H9 (cell line): ENCODE data around the gene ABCB1. TPM values are rescaled to one million over a fixed set of nuclear protein-coding genes. Genes with fewer than 3 reads are reported as not detected.

Experiments used
- DNase-seq: peaks from one replicate; pipeline ENCODE4 v3.0.0-alpha.2; 2017
- H2AFZ ChIP-seq: one replicate; pipeline ENCODE4 v1.6.1; 2013; ENCODE audit warnings: mild to moderate bottlenecking, low read length, control low read depth, moderate library complexity
- H2AK5ac ChIP-seq: 2 replicates; pipeline ENCODE4 v1.6.1; 2013; ENCODE audit warnings: low read length, control low read depth, mixed read lengths; ENCODE audit not compliant: insufficient read length
- H2BK120ac ChIP-seq: one replicate; pipeline ENCODE4 v1.6.1; 2013; ENCODE audit warnings: low read depth, mild to moderate bottlenecking, low read length, control low read depth, inconsistent platforms; ENCODE audit not compliant: poor library complexity, severe bottlenecking
- H2BK12ac ChIP-seq: 2 replicates; pipeline ENCODE4 v1.6.1; 2013; ENCODE audit warnings: low read length, control low read depth, mixed read lengths, low read depth; ENCODE audit not compliant: insufficient read length
- H2BK15ac ChIP-seq: 2 replicates; pipeline ENCODE4 v1.6.1; 2013; ENCODE audit warnings: low read depth, low read length, control low read depth
- H2BK20ac ChIP-seq: one replicate; pipeline ENCODE4 v1.6.1; 2013; ENCODE audit warnings: low read depth, mild to moderate bottlenecking, low read length, control low read depth, inconsistent platforms; ENCODE audit not compliant: poor library complexity, severe bottlenecking
- H2BK5ac ChIP-seq: 2 replicates; pipeline ENCODE4 v1.6.1; 2013; ENCODE audit warnings: low read length, control low read depth, mixed read lengths; ENCODE audit not compliant: insufficient read length
- H3K14ac ChIP-seq: 2 replicates; pipeline ENCODE4 v1.6.1; 2013; ENCODE audit warnings: low read length, control low read depth; ENCODE audit not compliant: insufficient read depth
- H3K18ac ChIP-seq: 2 replicates; pipeline ENCODE4 v1.6.1; 2013; ENCODE audit warnings: low read depth, mild to moderate bottlenecking, mixed read lengths, low read length, control low read depth; ENCODE audit not compliant: insufficient read length
- H3K23ac ChIP-seq: 2 replicates; pipeline ENCODE4 v1.6.1; 2013; ENCODE audit warnings: low read length, control low read depth, mixed read lengths, low read depth; ENCODE audit not compliant: insufficient read length
- H3K23me2 ChIP-seq: 2 replicates; pipeline ENCODE4 v1.6.1; 2013; ENCODE audit warnings: low read depth, mild to moderate bottlenecking, mixed read lengths, low read length, control low read depth; ENCODE audit not compliant: insufficient read length, poor library complexity, severe bottlenecking
- H3K27ac ChIP-seq: 2 replicates; pipeline ENCODE4 v1.5.1; 2013; ENCODE audit warnings: low read length, control low read depth, mixed read lengths, low read depth; ENCODE audit not compliant: insufficient read length
- H3K27me3 ChIP-seq: 2 replicates; pipeline ENCODE4 v1.6.1; 2013; ENCODE audit warnings: low read length, control low read depth, inconsistent platforms; ENCODE audit not compliant: insufficient read depth
- H3K4ac ChIP-seq: 2 replicates; pipeline ENCODE4 v1.6.1; 2013; ENCODE audit warnings: low read depth, mild to moderate bottlenecking, control low read depth, inconsistent platforms, low read length, moderate library complexity
- H3K4me1 ChIP-seq: 2 replicates; pipeline ENCODE4 v1.6.1; 2013; ENCODE audit warnings: low read length, control low read depth, inconsistent platforms; ENCODE audit not compliant: insufficient read depth
- H3K4me2 ChIP-seq: 2 replicates; pipeline ENCODE4 v1.6.1; 2013; ENCODE audit warnings: low read length, control low read depth, mixed read lengths; ENCODE audit not compliant: insufficient read length, insufficient read depth
- H3K56ac ChIP-seq: 2 replicates; pipeline ENCODE4 v1.6.1; 2013; ENCODE audit warnings: low read depth, mild to moderate bottlenecking, mixed read lengths, low read length, control low read depth; ENCODE audit not compliant: insufficient read length
- H3K79me1 ChIP-seq: 2 replicates; pipeline ENCODE4 v1.6.1; 2013; ENCODE audit warnings: low read depth, mild to moderate bottlenecking, moderate library complexity, low read length, control low read depth, inconsistent platforms; ENCODE audit not compliant: insufficient read depth, poor library complexity, severe bottlenecking
- H3K79me2 ChIP-seq: 2 replicates; pipeline ENCODE4 v1.6.1; 2013; ENCODE audit warnings: low read length, control low read depth, inconsistent platforms; ENCODE audit not compliant: insufficient read depth
- H3K9ac ChIP-seq: 2 replicates; pipeline ENCODE4 v1.6.1; 2013; ENCODE audit warnings: low read length, control low read depth, mixed read lengths; ENCODE audit not compliant: insufficient read length; ENCODE audit errors: extremely low read depth
- H3K9me3 ChIP-seq: one replicate; pipeline ENCODE4 v1.6.1; 2013; ENCODE audit warnings: low read depth, low read length, inconsistent platforms; ENCODE audit not compliant: control insufficient read depth
- H3T11ph ChIP-seq: one replicate; pipeline ENCODE4 v1.6.1; 2013; ENCODE audit warnings: mild to moderate bottlenecking, low read length, control low read depth, inconsistent platforms
- H4K20me1 ChIP-seq: one replicate; pipeline ENCODE4 v1.6.1; 2013; ENCODE audit not compliant: control insufficient read depth, insufficient read length, insufficient read depth
- H4K5ac ChIP-seq: 2 replicates; pipeline ENCODE4 v1.6.1; 2013; ENCODE audit warnings: low read depth, mild to moderate bottlenecking, mixed read lengths, low read length, control low read depth; ENCODE audit not compliant: insufficient read length
- H4K8ac ChIP-seq: replicated peaks from 2 replicates; pipeline ENCODE4 v1.6.1; 2013; ENCODE audit warnings: low read length, control low read depth, mixed read lengths, low read depth; ENCODE audit not compliant: insufficient read length
- H4K91ac ChIP-seq: 2 replicates; pipeline ENCODE4 v1.6.1; 2013; ENCODE audit warnings: low read depth, mild to moderate bottlenecking, moderate library complexity, mixed read lengths, low read length, control low read depth; ENCODE audit not compliant: insufficient read length
- H3K27ac Mint-ChIP-seq, 3 experiments: 2 replicates in 2 of 3; 3 replicates in 1 of 3; pipeline ENCODE4 v1.8.0; 2020 to 2021; ENCODE audit warnings: mixed read lengths in 3 of 3, mild to moderate bottlenecking in 1 of 3, moderate library complexity in 1 of 3
- H3K27me3 Mint-ChIP-seq: 2 replicates; pipeline ENCODE4 v1.8.0; 2021; ENCODE audit warnings: low read depth, mild to moderate bottlenecking, moderate library complexity, mixed read lengths
- H3K36me3 Mint-ChIP-seq, 3 experiments: 2 replicates in 2 of 3; 3 replicates in 1 of 3; pipeline ENCODE4 v1.8.0; 2020 to 2021; ENCODE audit warnings: low read depth in 3 of 3, mixed read lengths in 3 of 3; ENCODE audit not compliant: insufficient read depth in 1 of 3
- H3K4me1 Mint-ChIP-seq, 2 experiments: 2 replicates each; pipeline ENCODE4 v1.8.0; 2020; ENCODE audit warnings: mixed read lengths in 2 of 2
- H3K4me3 Mint-ChIP-seq, 2 experiments: 2 replicates in 1 of 2; 3 replicates in 1 of 2; pipeline ENCODE4 v1.8.0; 2020 to 2021; ENCODE audit warnings: mild to moderate bottlenecking in 2 of 2, mixed read lengths in 2 of 2, moderate library complexity in 1 of 2
- H3K9me3 Mint-ChIP-seq, 2 experiments: 2 replicates in 1 of 2; 3 replicates in 1 of 2; pipeline ENCODE4 v1.8.0; 2020; ENCODE audit warnings: mild to moderate bottlenecking in 2 of 2, mixed read lengths in 2 of 2, moderate library complexity in 1 of 2
- CTCF ChIP-seq: fragments of 200-600 bp; sonication (generic); conservative IDR thresholded peaks from 3 replicates; pipeline ENCODE4 v1.8.0; 2021; ENCODE audit warnings: antibody characterized with exemption, mild to moderate bottlenecking
- WGBS: extraction: QIAGEN DNeasy Blood & Tissue Kit; methylation state at CpG from one replicate; pipeline ENCODE4 v1.1.7; 2013; ENCODE audit warnings: missing lambda C conversion rate, low lambda C conversion rate, mixed read lengths; ENCODE audit not compliant: insufficient read length; ENCODE audit errors: extremely low coverage; 5-methylcytosine and 5-hydroxymethylcytosine counted together
- total RNA-seq: library from RNA; stranded (reverse); gene quantifications from 2 replicates; pipeline ENCODE4 v1.2.1, GENCODE V29; 2021

Gene ABCB1
- total RNA-seq, 1 experiment from 2014 or later, result 0.33 TPM

DNA sequence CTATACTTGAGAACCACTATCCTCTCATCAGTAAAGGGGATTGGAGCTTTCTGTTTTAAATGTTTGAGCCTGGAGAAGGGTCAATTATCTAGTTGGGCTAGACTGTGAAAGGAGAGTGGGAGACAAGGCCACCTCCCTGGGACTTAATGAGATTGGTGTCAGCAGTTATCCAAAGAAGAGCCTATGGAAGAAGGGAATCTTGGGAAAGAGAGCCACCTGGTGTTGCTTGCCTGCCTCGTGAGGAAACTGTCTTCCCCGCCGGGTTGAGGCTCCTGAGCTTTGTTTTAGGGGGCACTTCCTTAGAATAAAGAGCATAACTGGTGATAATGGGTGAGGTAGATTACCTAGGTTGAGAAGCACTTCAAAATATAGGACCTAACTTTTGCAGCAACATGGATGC is 93.2 kb downstream of the ABCB1 start:
- Histone ChIP-seq H3T11ph (no peak overlapping the region), H3K4ac (no peak overlapping the region), H4K8ac (no peak overlapping the region), H4K91ac (no peak overlapping the region), H3K9ac (no peak overlapping the region), H4K20me1 (no peaks in the 10 kb centered on the region), H2BK12ac (no peak overlapping the region), H3K27ac (no peak overlapping the region), H3K79me2 (no peaks in the 10 kb centered on the region), H4K5ac (no peak overlapping the region), H2BK20ac (no peak overlapping the region), H3K9me3 (no peaks in the 10 kb centered on the region), H2AK5ac (no peak overlapping the region), H3K14ac (no peak overlapping the region), H2BK5ac (no peak overlapping the region), H3K23ac (no peak overlapping the region), H3K23me2 (no peaks in the 10 kb centered on the region), H2AFZ (no peak overlapping the region), H3K27me3 (no peaks in the 10 kb centered on the region), H2BK15ac (no peak overlapping the region), H3K56ac (no peak overlapping the region), H3K18ac (no peak overlapping the region), H3K4me1 (no peaks in the 10 kb centered on the region), H3K4me2 (no peak overlapping the region), H2BK120ac (no peak overlapping the region), H3K79me1 (no peaks in the 10 kb centered on the region)
- TF ChIP-seq CTCF, result peak; percentile 57
- H3K4me1 Mint-ChIP-seq, result peaks cover 6 to 9% of the 10 kb centered on the region in 2 experiments; a peak in 3 of 4 replicates
- DNase-seq, result no peak
- H3K36me3 Mint-ChIP-seq, result no peaks in the 10 kb centered on the region
- no peaks in the 10 kb centered on the region for H3K9me3 Mint-ChIP-seq
- no CpG with 5 or more reads among the region's 3 CpGs for WGBS
- H3K27me3 Mint-ChIP-seq, result no peaks in the 10 kb centered on the region
- H3K27ac Mint-ChIP-seq, result no peak overlapping the region
- H3K4me3 Mint-ChIP-seq, result no peak overlapping the region
